ENCODE results near the gene SLC49A3. TPM values are rescaled to one million over a fixed set of nuclear protein-coding genes. Genes with fewer than 3 reads are reported as not detected.
A peak's percentile ranks its signal among the peaks of the same experiment; 100 is the strongest.

The SLC49A3 gene
- total and polyA plus RNA-seq, 2 experiments from 2014 or later: 12.2 to 12.8 TPM

DNA sequence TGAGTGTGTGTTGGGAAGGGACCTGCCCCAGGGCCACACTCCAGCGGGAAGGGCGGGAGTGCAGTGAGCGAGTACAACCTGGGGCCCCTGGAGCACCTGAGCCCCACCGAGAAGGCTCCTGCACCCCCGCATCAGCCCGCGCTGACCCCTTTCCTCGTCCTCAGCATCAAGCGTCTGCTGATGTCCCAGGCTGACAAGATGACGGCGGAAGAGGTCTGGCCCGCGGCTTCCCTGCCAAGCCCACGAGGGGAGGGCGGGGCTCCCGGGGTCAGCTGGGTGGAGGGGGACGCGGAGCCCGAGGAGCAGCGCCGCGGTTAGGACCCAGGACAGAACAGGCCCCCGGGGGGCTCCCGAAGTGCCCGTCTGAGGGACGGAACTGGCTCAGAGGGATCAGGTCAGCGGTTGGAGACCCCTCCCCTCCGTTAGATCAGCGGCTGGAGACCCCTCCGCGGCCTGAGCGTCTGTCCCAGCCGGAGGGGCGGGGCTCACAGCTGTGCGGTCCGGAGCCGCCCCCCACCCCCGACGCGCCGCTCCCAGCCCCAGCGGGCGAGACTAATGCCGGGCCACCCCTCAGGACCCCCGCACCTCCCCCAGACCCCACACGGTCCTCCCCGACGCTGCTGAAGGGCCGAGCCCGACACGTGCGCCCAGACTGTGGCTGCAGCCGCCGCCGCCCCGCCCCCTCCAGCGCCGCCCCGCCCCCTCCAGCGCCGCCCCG, 7.9 kb downstream of the SLC49A3 start:
- no peak overlapping the region for H3K27ac ChIP-seq
- DNase-seq (ENCODE audit: low spot score): peak; percentile 80
- no peaks in the 10 kb centered on the region for H3K9me2 ChIP-seq (replicated peaks; ENCODE audit: insufficient read depth)
- no peak for TF ChIP-seq EZH2phosphoT487 (IDR thresholded peaks at IDR 0.05; ENCODE audit: low read depth, severe bottlenecking, unreplicated experiment)
- TF ChIP-seq, protein P1, sequence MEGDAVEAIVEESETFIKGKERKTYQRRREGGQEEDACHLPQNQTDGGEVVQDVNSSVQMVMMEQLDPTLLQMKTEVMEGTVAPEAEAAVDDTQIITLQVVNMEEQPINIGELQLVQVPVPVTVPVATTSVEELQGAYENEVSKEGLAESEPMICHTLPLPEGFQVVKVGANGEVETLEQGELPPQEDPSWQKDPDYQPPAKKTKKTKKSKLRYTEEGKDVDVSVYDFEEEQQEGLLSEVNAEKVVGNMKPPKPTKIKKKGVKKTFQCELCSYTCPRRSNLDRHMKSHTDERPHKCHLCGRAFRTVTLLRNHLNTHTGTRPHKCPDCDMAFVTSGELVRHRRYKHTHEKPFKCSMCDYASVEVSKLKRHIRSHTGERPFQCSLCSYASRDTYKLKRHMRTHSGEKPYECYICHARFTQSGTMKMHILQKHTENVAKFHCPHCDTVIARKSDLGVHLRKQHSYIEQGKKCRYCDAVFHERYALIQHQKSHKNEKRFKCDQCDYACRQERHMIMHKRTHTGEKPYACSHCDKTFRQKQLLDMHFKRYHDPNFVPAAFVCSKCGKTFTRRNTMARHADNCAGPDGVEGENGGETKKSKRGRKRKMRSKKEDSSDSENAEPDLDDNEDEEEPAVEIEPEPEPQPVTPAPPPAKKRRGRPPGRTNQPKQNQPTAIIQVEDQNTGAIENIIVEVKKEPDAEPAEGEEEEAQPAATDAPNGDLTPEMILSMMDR (IDR thresholded peaks at IDR 0.05; ENCODE audit: poor library complexity): no peak
- no peak for TF ChIP-seq EZH2 (IDR thresholded peaks at IDR 0.05; ENCODE audit: borderline replicate concordance)
- H3K4me3 ChIP-seq: peak overlapping the region; percentile 31
- no peaks in the 10 kb centered on the region for H3K79me2 ChIP-seq
- H3K4me1 ChIP-seq (ENCODE audit: insufficient read depth): peaks cover 13% of the 10 kb centered on the region
- H3K36me3 ChIP-seq (replicated peaks; ENCODE audit: insufficient read depth, low read depth): no peaks in the 10 kb centered on the region
- H3K27me3 ChIP-seq: no peaks in the 10 kb centered on the region
- H2AFZ ChIP-seq: peak overlapping the region; percentile 81
- WGBS (ENCODE audit: low lambda C conversion rate, missing lambda C conversion rate): 7% methylated on average over 16 of the region's 62 CpGs
- H4K20me1 ChIP-seq (ENCODE audit: insufficient read depth, poor library complexity, severe bottlenecking): no peaks in the 10 kb centered on the region
- H3K9me3 ChIP-seq (ENCODE audit: low read depth): no peaks in the 10 kb centered on the region
- peak overlapping the region; percentile 100 for H3K4me2 ChIP-seq

DNA sequence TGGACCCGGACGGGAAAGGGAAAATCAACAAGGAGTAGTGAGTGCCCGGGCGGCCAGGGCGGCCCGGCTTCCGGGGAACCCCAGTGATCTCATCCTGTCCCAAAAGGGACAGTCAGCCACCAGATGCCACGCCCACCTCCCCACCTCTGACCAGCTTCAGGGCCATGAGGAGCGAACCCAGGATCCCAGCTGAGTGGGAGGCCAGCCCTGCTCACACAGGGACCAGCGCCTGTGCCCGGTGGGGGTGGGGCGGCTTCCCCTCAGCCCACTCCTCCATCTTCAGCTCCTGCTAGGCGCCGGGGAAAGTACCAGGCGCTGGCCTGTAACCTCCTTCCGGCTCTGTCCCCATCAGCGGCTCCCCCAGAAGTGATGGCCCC, 8.4 kb downstream of the SLC49A3 start:
- 46% methylated on average over 17 of the region's 17 CpGs for WGBS (ENCODE audit: low lambda C conversion rate, missing lambda C conversion rate)
- H4K20me1 ChIP-seq (ENCODE audit: insufficient read depth, poor library complexity, severe bottlenecking): no peaks in the 10 kb centered on the region
- H3K4me1 ChIP-seq (ENCODE audit: insufficient read depth): peaks cover 14% of the 10 kb centered on the region
- no peaks in the 10 kb centered on the region for H3K9me3 ChIP-seq (ENCODE audit: low read depth)
- peaks cover 3% of the 10 kb centered on the region for H3K79me2 ChIP-seq
- TF ChIP-seq EZH2 (IDR thresholded peaks at IDR 0.05; ENCODE audit: borderline replicate concordance) (no peak), EZH2phosphoT487 (IDR thresholded peaks at IDR 0.05; ENCODE audit: low read depth, severe bottlenecking, unreplicated experiment) (no peak)
- TF ChIP-seq, protein P1 (IDR thresholded peaks at IDR 0.05; ENCODE audit: poor library complexity): no peak
- peak overlapping the region; percentile 100 for H3K4me2 ChIP-seq
- no peak overlapping the region for H3K4me3 ChIP-seq
- no peaks in the 10 kb centered on the region for H3K36me3 ChIP-seq (replicated peaks; ENCODE audit: insufficient read depth, low read depth)
- no peak overlapping the region for H3K27ac ChIP-seq
- H3K9me2 ChIP-seq (replicated peaks; ENCODE audit: insufficient read depth): no peaks in the 10 kb centered on the region
- no peak for DNase-seq (ENCODE audit: low spot score)
- no peaks in the 10 kb centered on the region for H3K27me3 ChIP-seq
- peak overlapping the region; percentile 81 for H2AFZ ChIP-seq

DNA sequence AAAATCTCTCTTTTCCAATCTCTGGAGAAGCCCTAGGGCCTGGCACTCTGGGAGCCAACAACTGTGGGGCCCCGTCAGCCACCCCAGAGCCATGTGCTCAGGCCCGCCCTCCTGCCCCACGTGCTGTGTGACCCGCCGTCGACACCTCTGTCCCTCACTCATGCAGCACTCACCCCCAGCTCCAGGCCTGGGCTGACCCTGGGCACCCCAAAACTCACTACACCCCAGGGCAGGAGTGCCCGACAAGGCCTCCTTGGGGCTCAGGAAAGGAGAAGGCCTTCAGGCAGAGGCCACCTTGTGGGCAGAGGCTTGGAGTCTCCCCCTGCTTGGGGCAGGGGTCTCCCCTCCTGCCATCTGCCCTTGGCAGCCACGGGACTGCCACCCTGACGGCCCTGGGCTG, 8.9 kb downstream of the SLC49A3 start:
- peaks cover 19% of the 10 kb centered on the region for H3K4me1 ChIP-seq (ENCODE audit: insufficient read depth)

More for the DNA sequence above, 8.9 kb downstream of the SLC49A3 start:
- peaks cover 8% of the 10 kb centered on the region for H3K79me2 ChIP-seq
- no peaks in the 10 kb centered on the region for H3K9me3 ChIP-seq (ENCODE audit: low read depth)
- WGBS (ENCODE audit: low lambda C conversion rate, missing lambda C conversion rate): 87% methylated on average over 9 of the region's 9 CpGs
- no peaks in the 10 kb centered on the region for H4K20me1 ChIP-seq (ENCODE audit: insufficient read depth, poor library complexity, severe bottlenecking)
- no peak overlapping the region for H2AFZ ChIP-seq
- H3K4me3 ChIP-seq: no peak overlapping the region
- TF ChIP-seq, protein P1 (IDR thresholded peaks at IDR 0.05; ENCODE audit: poor library complexity): no peak
- H3K36me3 ChIP-seq (replicated peaks; ENCODE audit: insufficient read depth, low read depth): no peaks in the 10 kb centered on the region
- no peak overlapping the region for H3K27ac ChIP-seq
- H3K27me3 ChIP-seq: no peaks in the 10 kb centered on the region
- H3K4me2 ChIP-seq: peak overlapping the region; percentile 100
- DNase-seq (ENCODE audit: low spot score): no peak
- no peaks in the 10 kb centered on the region for H3K9me2 ChIP-seq (replicated peaks; ENCODE audit: insufficient read depth)
